ENCODE measurements around the gene NT5C1B.

Gene NT5C1B

DNA sequence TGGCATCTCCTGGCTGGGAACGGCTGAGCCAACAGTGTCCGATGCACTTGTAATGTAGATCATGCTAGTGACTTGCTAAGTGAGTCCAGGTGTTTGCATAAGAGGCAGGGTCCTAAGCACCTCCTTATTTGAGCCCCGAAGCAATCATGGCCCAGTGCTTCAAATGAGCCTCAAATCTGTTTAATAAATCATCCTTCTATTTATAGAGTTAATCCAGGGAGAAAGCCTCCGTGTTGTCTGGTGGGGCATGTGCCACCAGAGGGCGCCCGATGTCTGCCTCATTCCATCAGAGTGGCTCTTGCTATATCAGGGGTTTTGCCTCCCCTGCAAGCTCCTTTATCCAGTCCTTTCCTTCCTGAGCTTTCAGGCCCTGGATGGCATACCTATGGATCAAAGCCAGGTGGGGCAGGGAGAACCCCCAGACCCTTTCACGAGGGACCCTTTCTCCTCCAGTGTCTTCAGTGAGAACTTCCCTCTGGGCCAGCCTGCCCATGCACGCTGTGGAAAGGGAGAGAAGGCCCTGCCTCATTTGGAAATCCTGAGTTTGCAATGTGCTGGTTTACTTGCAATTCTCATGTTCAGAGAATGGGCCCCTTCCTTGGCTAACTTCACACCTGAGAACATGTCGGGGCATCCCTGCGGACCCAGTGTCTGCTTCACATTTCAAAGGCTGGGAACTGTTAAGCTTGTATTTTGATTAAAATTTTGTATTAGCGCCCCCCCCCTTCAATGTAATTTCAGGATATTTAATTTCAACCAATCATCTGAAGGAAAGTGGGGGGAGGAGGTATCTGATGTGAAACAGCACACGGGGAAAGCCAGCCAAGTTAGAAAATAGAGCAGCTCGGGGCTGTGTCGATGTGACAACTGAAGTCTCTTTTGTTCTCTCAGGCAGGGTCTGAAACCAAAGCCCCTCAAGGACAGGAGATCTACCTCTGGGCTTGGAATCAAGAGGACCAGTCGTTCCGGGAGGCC is 68.6 kb downstream of the NT5C1B start:
- H3K4me3 ChIP-seq (replicated peaks in 1 of 2; ENCODE audit: low read depth in 2 of 2, low read length in 2 of 2), result no peak overlapping the region
- peak; percentile 86 for TF ChIP-seq CTCF (IDR thresholded peaks at IDR 0.05; ENCODE audit: low read depth, low read length)
- DNase-seq (ENCODE audit: low read depth in 2 of 2), result peak; percentile 90

DNA sequence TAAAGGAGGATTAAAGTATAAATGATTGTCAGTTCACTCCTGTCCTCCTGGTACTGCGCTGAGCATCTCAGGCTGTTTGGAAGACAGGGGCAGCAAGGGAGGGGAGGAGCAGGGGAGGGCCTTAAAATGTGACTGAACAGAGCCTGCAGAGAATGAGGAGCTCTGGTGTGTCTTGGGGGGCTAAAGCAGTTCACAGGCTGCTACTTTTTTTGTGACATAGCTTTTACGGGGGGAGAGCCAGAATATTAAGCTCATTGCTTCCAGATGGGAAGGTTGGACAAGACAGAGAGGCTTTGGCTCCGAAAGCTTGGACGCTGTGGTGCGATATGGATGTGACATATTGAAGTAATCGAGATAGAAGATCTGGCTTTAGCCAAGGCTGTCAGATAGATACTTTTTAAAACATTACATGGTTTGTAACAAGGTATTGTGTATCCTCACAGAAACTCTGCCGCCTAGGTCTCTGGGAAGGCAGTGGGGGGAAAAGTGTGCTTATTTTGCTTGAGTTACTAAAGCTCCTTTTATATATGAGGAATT is 69.4 kb downstream of the NT5C1B start:
- no peak for DNase-seq (ENCODE audit: low read depth in 2 of 2)
- no peak for TF ChIP-seq CTCF (IDR thresholded peaks at IDR 0.05; ENCODE audit: low read depth, low read length)
- H3K4me3 ChIP-seq (replicated peaks in 1 of 2; ENCODE audit: low read depth in 2 of 2, low read length in 2 of 2), result no peak overlapping the region

DNA sequence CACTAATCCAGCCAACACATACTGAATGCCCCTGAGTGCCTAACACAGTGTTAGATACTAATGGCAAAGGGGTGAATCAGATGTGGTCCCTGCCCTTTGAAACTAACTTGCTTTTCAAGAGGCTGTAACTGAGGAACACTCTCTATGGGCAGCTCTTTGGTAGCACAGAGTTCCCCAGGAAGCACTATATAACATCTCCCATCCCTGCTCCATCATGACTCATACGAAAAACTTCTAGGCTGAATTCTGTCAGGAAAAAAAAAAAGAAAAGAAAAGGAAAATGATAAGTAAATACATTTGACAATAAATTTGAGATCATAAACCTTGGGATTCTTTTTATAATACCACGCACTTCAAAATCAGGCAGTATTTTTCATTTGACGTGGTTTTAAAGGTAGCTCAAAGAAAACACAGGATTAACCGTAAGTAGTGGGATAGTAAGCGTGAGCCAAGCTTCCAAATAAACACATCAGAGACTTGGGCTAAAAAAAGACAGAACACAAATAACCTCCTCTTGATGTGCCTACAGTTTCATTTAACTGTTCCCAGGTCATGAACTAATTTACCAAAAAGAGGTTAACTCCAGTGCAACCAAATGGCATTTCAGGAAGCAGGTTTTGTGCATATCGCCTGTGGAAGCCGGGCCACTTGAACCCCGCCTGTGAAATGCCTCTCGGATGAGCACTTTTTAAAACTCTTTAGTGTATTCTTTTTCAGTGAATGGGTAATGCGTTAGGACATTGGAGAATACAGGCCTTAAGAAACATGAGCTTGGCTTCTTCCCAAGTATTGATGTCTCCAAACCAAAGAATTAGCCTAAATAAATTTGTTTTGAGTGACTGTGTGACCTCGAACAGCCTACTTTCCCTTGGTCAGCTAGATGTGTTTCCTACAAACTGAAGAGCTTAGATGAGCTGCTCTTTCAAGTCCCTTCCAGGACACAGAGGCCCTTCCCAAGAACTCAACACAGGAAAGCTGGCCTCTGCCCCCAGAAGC is 71.0 kb downstream of the NT5C1B start:
- no peak for TF ChIP-seq CTCF (IDR thresholded peaks at IDR 0.05; ENCODE audit: low read depth, low read length)
- no peak overlapping the region for H3K4me3 ChIP-seq (replicated peaks in 1 of 2; ENCODE audit: low read depth in 2 of 2, low read length in 2 of 2)
- peak; percentile 63 to 68 for DNase-seq (ENCODE audit: low read depth in 2 of 2)

DNA sequence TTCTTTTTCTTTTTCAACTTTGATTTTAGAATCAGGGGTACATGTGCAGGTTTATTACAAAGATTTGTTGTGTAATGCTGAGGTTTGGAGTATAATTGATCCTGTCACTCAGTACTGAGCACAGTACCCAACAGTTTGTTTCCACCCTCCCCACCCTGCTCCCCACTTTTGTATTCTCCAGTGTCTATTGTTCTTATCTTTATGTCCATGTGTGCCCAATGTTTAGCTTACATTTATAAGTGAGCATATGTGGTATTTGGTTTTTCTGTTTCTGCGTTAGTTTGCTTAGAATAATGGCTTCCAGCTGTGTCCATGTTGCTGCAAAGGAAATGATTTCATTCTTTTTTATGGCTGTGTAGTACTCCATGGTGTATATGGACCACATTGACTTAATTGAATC is 72.0 kb downstream of the NT5C1B start:
- no peak for TF ChIP-seq CTCF (IDR thresholded peaks at IDR 0.05; ENCODE audit: low read depth, low read length)
- H3K4me3 ChIP-seq (replicated peaks in 1 of 2; ENCODE audit: low read depth in 2 of 2, low read length in 2 of 2), result no peak overlapping the region
- no peak for DNase-seq (ENCODE audit: low read depth in 2 of 2)

- TF ChIP-seq CTCF (IDR thresholded peaks at IDR 0.05; ENCODE audit: low read depth, low read length), result no peak
- H3K4me3 ChIP-seq (replicated peaks in 1 of 2; ENCODE audit: low read depth in 2 of 2, low read length in 2 of 2), result no peak overlapping the region
- DNase-seq (ENCODE audit: low read depth in 2 of 2), result peak in 1 of 2 donors; percentile 46
These were observed 73.3 kb downstream of the NT5C1B start for GRCh38 chr2:18516112-18516511.

Measured in cardiac fibroblast (primary cell).